Ammon's horn (tissue), 1 donor: ENCODE results near the gene ZMIZ1.
A peak's percentile ranks its signal among the peaks of the same experiment; 100 is the strongest.

Experiments used
- DNase-seq: peaks from one replicate; pipeline ENCODE4 v3.0.0-alpha.2; 2016; ENCODE audit warnings: low spot score

Gene ZMIZ1

DNA sequence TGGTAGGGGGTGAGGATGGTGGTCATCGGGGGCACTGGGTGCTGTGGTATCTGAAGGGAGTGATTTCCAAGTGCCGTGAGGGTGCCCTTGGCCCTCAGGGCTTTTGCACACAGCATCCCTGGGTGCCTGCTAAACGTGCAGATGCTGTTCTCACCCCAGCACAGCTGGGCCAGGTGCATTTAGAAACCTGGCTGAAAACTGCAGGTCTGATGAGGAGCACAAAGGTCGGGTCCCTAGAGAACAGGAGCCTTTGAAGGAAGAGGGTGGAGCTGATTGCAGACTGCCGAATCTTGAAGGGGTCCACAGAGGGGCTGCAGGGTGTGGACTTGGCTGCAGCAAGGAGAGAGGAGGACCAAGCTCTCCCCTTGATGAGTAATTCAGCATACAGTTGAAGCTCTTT lies 32.0 kb downstream of the ZMIZ1 start:
- no peak for DNase-seq

DNA sequence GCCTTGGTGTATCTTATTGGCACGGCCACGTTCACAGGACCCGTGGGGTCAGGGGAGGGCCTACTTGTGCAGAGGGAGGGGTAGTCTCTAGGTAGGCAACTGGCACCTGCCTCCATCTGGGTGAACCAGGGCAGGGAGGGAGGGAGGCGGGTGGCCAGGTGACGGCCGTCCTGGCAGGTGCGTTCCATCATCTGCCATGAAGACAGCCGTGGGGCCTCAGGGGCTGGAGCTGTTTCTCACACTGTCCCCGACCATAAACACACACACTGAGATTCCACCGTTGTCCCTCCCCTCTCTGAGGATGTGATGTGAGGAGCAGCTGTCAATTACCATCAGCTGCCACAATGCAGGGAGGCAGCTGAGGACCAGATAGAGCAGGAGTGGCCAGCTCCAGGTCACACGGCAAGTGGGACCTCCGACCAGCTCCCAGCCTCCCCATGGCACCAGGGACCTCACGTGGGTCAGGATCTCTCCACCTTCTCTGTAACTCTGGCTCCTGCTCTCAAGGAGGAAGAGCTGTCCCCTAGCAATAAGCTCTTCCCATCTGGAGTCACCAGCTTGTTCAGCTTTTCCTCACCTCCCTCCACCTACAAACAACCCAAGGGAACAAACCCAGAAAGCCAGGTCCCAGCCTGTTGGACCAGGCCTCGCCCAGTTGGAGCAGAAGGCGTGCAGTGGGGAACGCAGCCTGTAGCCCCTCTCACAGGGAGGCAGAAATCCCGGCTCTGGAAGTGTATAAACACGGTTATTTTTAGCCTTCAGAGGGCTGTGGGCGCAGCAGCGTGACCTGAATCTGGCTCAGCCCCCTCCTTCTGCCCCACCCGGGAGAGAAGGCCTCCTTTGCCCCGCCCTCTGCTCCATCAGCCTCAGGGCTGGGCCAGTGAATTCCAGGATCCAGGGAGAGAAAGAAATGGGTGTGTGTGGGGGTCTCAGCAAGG lies 33.1 kb downstream of the ZMIZ1 start:
- DNase-seq: peak; percentile 35

DNA sequence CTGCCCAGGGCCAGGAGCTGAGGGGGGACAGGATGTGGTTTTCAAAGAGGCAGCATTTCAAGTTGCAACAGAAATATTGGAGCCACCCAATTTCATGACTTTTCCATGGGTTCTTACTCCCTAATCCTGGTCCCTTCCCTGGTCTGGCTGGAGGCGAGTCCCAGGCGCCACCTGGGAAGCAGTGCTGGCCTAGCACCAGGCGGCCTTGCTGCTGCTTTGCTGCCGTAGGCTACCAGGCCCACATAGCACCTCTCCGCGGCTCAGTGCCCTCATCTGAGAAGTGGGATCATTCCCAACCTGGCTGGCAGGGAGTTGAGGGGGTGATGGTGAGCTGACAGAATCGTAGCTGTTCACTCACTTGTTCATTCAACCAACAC lies 33.7 kb downstream of the ZMIZ1 start:
- DNase-seq: no peak

DNA sequence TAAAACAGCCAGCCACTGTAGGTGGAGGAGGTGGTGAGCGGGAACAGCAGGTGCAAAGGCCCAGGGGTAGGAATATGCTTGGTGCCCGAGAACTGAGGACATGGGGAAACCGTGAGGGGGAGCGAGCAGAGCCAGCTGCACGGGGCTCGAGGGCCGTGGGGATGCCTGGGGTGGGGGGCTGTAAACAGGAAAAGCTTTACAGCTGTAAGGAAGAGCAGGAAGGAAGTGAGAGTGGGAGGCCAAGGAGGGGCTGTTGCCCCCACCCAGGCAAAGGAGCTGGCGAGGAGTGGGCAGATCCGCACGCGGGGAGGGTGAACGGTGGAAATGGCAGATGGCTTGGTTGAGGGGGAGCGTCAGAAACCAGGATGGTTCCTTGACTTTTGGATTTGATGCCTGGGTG lies 34.4 kb downstream of the ZMIZ1 start:
- DNase-seq: no peak

DNA sequence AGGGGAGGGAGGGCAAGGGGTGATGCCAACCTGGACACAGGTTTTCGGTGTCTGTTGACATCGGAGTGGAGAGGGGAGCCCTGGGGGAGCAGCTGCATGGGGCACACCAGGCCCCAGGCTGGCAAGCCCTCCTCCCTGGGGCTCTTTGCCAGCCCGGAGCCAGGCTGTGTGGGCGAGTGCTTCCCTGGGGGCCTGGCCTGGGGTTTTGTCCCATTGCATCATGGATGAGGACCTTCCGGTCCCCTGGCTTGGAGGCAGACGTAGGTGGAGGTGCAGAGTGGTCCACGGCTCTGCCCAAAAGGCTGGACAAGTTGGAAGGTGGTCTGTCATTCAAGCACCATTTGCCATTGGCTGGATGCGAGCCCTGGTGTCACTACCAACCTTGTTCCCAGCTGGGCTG lies 34.8 kb downstream of the ZMIZ1 start:
- DNase-seq: no peak

DNA sequence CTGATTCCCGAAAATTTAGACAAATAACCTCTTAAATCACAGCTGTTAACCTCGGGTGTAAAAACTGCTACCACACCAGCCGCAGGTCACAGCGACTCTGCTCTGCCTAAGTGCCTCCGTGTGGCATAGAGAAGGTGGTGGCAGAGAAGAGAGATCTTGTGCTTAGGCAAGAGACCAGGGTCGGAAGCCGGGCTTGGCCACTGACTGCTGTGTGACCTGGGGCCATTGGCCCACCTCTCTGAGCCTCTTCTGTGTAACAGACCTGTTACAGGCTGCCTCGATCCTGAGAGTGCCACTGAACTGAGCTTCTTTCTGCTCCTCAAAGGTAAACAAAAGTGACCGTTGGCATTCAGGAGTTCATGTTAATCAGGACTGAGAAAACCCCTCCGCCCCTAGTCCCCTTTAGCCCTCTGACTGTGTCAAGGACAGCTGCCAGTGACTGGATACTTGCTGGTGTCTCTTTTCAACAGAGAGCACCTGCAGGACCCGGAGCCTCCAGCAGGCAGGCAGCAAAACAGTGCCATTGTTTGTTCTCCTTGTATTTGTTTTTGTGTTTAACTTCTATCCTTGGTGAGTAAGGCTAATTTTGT lies 36.5 kb downstream of the ZMIZ1 start:
- DNase-seq: no peak

DNA sequence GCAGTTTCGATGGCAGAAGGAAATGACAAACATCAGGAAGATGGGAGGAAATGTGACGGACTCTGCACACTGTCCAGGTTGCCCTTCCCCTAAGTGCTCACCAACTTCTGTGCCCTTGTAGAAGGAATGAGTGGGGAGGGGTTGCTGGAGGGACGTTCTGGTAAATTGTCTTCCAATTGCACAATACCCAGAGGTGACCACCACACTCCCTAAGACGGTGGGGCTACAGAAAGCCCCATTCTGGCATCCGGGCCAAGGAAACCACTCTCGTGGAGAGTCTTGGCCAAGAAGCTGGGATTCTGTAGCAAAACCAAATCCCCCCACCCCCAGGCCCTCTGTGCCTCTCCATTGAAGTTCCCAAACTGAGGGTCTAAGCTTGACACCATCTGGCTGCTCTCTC lies 37.1 kb downstream of the ZMIZ1 start:
- DNase-seq: no peak

DNA sequence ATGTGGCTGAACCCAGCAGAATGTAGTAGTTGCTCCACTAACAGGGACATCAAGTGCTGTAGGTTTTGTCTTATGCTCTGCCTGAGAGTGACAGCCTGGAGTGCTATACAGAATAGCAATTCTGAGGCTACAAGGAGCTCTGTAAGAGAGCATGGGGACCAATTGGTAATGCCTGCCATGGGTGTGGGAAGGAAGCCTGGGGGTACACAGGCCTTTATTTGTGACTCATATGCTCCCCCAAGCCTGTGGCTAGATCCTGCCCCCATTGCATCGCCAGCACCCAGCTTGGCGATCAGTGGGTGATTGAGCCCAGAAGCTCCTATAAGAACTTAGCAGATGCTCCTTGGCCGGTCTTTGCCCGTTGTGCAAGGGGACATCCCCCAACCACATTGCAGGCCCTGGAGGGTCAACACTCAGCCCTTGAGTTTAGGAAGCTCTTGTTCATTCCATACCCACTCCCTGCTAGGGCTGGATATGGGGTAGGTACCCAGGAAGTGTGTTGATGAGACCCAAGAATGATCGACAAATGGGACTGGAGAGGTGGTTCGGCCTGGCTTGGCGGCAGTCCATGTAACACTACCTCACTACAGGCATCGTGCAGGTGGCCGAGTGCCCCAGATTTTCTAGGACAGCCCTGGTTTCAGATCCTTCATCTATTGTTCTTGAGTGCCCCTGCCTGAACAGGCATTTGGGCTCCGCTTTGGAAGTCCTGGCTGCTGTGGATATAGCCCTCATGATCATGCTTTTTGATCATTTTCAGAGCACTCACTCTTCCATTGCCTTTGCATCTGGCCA lies 37.7 kb downstream of the ZMIZ1 start:
- no peak for DNase-seq

DNA sequence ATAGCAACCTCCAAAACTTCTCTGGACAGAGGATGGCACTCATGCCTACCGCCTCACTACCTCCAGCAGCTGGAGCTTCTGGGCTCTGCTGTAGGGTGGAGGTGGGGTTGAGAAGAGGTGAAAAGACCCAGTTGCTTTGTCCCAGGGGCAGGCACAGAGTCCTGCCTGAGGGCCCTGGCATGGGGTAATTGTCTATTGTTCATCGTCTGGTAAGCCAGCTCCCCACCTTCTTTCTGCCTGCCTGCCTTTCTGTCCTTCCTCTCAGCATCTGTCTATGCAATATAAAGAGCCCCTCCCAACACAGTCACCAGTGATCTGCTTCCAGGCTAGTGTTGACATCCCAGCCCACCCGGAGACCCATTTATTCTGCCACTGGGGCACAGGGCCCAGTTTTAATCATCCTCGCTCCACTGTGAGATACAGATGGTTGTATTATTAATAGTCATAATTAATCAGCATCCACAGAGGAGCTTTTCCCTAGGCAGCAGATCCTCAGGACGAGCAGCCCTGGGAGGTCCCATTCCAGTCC lies 39.0 kb downstream of the ZMIZ1 start:
- no peak for DNase-seq

DNA sequence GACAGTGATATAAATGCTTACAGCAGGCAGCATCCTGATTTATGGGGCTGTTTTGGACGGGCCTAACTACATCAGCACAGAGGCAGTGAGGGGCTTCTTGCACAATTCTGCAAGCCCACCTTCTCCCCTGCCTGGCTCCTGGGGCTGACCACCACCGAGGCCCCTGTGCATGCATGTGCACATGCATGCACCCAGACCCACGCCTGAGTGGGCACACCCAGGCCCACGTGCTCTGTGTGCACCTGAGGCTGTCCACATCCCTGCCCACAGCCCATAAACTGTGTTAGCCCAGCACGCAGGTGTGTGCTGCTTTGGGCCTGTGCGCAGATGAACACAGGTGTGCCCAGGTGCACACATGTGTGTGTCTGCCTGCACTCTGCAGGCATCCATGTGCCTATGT lies 40.0 kb downstream of the ZMIZ1 start:
- no peak for DNase-seq

DNA sequence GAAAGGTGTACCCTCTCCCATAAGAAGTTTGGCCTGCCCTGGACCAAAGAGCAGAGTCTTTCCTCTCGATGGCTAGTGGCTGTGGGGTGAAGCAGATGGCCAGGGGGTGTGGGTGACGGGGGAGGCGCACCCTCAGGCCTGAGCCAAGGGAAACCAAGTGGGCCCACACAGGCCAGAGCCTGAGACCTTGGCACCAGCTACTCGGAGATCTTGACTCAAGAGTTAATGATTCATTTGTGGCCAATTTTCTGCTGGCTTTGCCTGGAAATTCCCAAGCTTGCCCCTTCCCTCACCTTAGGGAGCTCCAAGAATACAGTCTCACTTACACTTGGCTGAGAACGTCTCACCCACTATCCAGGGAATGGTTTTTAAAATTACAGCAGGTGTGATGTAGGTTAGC lies 42.7 kb downstream of the ZMIZ1 start:
- no peak for DNase-seq

DNA sequence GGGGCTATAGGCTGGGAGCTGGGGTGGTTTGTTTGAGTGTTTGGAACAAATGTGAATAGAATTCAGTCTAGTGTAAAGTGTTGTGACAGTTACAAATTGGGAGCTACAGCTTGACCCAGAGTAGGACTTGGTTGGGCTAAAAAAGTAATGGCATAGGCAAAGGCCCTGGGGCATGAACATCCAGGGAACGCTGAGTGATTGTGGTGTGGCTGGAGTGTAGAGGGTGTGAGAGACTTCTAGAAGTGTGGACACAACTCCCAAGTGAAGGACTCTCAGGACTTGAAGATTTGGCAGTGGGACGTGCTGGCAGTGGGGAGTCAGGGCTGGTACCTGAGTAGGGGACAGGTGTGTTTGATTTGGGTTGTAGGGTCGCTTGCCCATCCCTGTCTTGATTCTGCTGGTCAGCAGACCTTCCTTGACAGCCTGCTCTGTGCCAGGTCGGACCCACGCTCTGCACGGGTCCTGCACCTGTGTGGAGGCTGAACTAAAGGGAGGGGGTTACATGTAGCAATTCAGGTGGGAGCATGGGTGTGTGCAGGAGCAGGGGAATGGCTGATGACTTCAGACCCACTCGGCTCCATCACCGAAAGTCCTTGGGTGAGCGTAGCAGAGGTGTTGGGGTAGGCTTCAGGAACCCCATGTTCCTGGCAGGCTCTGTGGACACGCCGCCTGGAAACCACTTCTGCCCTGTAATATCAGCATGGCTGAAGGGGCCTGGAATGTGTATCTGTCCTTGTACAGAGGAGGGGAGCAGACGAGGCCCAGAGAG lies 43.3 kb downstream of the ZMIZ1 start:
- DNase-seq: no peak

DNA sequence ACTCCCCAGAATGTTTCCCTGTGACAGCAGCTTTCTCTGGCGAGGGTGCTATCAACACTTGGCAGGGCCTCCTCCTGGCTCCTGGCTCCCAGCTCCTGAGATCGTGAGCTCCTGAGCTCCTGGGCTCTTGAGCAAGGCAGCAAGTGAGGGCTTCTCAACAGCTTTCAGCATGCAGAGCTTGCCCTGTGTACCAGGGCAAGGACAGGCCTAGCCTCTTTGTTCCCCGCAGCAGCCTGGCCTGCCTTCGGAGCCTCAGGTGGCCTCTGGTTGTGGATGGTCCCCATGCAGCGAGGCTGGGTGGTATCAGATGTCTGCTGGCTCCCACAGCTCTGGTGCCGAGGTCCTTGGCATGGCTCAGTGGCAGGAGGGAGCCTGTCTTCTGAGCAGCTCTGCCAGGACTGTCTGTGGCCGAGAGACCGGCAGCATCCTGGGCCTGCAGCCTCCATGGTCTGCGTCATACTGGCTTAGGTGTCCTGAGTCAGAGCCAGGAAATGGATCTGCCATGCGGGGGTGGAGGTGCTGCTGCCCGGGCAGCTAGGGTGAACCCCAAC lies 44.2 kb downstream of the ZMIZ1 start:
- DNase-seq: peak; percentile 43

DNA sequence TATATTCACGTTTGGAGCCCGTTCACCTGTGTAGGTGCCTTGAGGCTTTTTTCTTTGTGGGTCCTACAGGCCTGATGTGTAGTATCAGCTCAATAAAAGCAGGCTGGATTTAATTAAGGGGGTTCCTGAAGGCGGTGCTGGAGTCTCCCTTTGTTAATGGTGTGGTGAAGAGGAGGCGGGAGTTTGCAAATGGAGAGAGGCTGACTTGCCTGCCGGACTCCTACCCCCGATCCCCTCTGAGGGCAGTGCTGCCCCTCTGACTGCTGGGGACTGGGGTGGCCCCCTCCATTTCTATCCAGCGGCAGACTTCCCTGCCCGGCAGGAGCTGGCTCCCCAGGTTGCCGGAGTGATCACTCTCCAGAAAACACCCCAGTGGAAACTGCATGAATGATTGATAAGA lies 45.1 kb downstream of the ZMIZ1 start:
- no peak for DNase-seq

DNA sequence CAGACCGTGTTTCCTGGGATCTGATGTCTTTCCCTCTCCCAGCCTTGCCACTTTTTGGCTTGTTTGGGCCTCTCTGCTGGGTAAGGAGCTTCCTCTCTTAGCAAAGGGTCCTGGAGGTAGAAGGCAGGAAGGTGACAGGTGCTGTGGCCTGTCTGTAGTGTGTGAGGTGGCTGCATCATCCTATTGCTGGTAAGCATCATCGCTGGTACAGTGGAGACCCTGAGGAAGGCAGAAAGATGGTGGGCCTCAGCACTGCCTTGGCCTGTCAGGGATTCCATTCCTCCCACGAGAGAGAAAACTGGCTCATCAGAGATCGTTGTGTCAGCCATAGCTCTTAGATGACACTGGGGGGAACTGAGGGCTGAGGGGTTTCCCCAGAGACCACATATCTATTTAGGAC lies 46.5 kb downstream of the ZMIZ1 start:
- no peak for DNase-seq

DNA sequence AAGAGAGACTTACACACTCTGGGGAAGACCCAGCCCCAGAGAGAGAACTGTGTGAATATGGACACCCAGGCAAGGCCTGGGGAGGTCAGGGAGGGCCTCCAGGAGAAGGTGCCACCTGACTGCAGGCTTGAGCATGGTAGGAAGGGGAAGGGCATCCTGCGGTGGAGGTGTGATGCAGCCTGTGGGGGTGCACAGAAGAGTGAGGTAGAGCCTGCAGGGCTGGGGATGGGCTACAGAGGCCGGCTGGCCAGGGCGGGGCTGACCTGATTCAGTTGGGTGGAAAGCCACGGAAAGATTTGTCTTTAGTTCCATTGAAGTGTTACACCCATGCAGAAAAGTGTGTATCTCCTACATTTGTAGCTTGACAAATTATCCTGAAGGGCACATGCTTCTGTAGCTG lies 47.6 kb downstream of the ZMIZ1 start:
- no peak for DNase-seq

DNA sequence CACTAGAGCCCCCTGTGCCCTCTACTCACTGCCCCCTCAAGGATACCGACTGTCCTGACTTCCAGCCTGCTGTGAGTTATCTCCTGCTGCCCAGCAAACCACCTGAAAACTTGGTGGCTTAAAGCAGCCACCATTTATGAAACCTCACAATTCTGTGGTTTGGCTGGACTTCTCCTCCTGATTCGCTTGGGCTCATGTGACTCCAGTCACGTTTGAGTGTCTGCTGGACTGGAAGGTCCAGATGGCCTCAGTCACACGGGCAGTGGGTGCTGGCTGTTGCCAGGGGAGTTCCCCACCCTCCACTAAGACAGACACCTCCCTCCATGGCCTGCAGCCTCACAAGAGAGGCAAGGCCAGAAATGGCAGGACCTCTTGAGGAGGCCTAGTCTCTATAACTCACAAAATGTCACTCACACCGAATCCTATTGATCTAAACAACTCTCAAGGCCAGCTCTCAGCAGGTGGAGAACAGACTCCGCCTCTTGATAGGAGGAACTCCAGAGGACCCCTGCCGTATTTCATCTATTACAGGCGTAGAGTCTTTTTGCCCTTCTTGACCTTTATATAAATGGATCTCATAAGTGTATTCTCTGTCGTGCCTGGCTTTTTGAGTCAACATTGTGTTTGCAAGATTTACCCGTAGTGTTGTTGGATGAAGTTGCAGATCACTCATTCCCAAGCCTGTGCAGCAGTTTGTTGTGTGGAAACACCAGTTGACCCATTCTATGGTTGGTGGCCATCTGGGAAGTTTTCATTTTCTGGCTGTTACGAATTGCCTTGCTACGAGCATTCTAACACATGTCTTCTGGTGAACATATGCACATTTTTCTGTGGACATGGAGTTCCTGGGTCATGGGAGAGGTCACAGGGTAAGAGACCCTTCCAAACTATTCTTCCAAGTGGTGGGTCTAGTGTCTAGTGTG lies 48.3 kb downstream of the ZMIZ1 start:
- no peak for DNase-seq

DNA sequence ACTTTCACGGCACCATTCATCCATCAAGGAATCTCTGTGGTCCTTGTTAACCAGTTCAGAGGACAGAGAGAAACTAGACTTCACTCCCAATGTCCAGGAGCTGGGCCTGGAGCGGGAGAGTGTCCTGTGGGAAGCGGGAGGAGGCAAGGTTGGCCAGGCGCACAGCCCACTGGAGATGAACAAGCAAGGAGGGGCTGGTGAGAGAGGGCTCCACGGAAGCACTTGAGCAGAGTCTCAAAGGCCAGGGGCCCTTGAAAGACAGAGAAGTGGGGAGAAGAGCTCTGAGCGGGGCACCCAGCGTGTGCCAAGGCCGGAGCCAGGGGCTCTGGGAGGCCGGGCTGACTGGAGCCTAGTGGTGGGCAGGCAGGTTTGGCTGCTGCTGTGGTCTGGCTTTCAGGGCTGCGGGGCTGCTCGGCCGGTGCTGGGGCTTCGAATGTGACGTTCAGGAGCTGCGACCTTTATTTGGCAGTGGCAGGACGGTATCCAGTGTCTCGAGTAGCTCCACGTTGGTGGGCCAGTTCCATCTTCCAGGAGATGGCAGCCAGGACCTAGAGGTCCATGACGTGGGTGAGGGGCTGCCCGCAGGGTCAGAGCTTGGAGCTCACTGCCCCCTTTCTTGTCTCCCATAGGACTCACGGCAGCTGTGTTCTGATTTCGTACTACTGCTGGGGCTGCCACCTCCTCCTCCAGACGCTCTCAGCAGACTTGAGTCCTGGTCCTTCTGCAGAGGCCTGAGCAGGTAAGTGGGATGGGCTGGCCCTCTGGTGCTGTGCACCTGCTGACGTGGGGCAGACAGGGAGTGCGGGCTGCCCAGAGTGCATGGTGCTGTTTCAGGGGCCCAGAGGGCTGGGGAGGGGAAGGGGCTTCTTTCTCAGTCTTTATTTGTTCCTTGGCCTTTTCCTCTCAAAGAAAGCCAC lies 49.8 kb downstream of the ZMIZ1 start:
- no peak for DNase-seq

DNA sequence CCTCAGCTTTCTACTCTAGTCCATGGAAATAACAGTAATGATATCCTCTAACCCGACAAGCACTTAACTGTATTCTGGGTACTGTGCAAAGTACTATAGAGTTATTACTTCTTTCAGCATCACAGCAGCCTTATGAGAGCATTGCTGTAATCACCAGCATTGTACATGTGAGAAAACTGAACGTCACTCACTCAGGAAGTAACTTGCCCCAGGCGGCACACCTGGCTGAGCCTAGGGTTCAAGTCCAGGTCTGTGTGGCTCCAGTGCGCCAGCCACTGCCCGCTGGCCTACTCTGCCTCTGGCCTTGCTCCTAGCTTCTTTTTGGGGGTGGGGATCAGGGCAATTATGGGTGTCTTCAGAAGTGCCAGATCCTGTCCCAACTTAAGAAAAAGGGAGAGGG lies 50.5 kb downstream of the ZMIZ1 start:
- no peak for DNase-seq
